ES-I3 (cell line): ENCODE results near the gene MAGI2.
"Not testable (repeated sequence)": the region's sequence is repeated elsewhere in the genome, so short reads cannot be mapped to it uniquely, and the experiment has no call there.

ENCODE experiments used
- H3K36me3 ChIP-seq: 2 replicates; pipeline ENCODE4 v1.6.1; 2013; ENCODE audit warnings: mild to moderate bottlenecking, low read length, control low read depth, moderate library complexity; ENCODE audit not compliant: insufficient read depth
- H3K4me1 ChIP-seq: 2 replicates; pipeline ENCODE4 v1.6.1; 2013; ENCODE audit warnings: mild to moderate bottlenecking, control low read depth, low read length; ENCODE audit not compliant: insufficient read depth
- H3K9ac ChIP-seq: 2 replicates; pipeline ENCODE4 v1.6.1; 2013; ENCODE audit warnings: low read depth, mild to moderate bottlenecking, low read length, moderate library complexity
- H3K9me3 ChIP-seq: 2 replicates; pipeline ENCODE4 v1.6.1; 2013; ENCODE audit warnings: mild to moderate bottlenecking, low read length, moderate library complexity; ENCODE audit not compliant: control insufficient read depth, insufficient read depth

MAGI2 gene

DNA sequence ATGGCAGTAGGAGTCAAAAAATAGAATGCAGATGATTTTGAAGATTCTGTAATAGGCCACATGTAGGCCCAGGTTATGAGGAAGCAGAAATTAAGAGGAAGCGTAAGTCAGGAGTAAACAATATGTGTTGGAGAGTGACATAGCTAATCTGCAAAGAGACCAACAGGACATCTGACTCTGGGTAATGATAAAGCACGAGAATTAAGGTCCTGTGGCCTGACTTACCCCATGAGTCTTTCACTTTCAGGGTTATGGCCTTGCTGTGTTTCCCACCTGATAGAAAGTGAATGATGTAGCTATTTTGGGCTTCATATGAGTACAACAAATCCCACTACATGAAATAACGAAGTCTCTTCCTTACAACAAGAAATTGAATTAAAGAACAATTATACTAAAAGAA is 393.0 kb downstream of the MAGI2 start:
- no peaks in the 10 kb centered on the region for H3K4me1 ChIP-seq
- no peak overlapping the region for H3K9ac ChIP-seq
- H3K36me3 ChIP-seq, result no peaks in the 10 kb centered on the region
- no peaks in the 10 kb centered on the region for H3K9me3 ChIP-seq

DNA sequence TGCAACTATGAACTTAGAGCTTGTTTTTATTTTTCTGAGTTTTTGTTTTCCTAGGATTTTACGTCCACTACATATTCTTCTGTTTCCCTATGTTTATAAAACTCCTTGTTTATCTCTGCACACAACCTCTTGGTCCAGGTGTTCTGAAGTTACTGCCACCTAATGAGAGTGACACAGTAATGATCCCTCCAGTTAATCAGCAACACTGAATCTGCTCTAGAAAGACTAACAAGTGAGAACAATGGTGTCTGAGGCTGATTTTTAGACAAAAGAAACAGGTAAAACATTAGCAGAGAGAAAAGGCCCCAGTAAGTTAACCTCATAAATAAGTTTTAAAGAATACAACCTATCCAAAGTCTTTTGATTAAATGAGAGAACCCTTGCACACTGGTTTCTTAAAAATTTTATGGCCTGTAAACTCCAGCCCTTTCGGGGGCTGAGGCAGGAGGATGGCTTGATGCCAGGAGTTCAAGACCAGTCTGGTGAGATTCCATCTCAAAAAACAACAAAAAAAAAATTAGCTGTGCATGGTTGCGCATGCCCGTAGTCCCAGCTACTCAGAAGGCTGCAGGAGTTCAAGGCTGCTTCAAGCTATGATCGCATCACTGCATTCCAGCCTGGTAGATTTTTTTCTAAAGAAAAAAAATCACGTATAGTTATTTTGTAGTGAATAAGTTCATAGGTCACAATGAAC is 397.6 kb downstream of the MAGI2 start:
- H3K4me1 ChIP-seq, result no peaks in the 10 kb centered on the region
- H3K9me3 ChIP-seq, result no peaks in the 10 kb centered on the region
- H3K9ac ChIP-seq, result no peak overlapping the region

DNA sequence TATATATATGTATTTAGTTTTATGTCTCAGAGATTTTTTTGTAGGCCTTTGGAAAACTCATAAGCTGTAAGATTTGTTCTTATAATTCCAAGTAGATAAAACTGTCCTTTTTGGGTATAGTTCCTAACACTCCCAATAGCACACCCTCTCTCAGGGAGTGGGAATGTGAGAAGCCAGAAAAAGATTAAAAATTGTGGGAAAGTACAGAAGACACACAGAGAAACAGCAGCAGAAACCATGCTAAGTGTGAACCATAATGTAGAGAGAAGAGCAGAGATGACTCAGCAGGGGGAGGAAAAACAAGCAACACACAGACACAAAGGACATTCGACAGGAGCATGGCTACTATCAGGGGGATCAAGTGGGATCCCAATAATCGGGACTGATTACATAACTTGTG is 401.6 kb downstream of the MAGI2 start:
- no peak overlapping the region for H3K9ac ChIP-seq
- no peaks in the 10 kb centered on the region for H3K9me3 ChIP-seq
- H3K4me1 ChIP-seq, result 0 out of 2 replicates have a peak, but pooled peaks cover 4% of the 10 kb centered on the region
- no peaks in the 10 kb centered on the region for H3K36me3 ChIP-seq

More for the DNA sequence above, 397.6 kb downstream of the MAGI2 start:
- no peaks in the 10 kb centered on the region for H3K36me3 ChIP-seq

DNA sequence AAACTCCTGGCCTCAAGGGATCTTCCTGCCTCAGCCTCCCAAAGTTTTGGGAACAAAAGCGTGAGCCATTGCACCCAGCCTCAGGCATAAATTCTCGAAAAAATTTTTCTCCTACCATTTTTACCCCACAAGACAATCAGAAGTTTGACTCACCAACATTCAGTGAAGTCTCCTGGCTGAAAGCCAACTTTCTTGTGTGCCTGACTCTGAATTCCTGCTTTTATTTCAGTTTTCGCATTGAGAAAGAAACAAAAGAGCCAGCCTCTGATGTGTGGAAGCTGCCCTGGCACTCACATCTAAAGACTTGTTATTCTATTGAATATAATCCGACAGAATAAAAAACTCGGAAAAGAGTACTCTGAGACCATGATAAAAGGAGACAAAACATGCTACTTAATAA is 402.9 kb downstream of the MAGI2 start:
- H3K4me1 ChIP-seq, result 0 out of 2 replicates have a peak, but pooled peaks cover 4% of the 10 kb centered on the region
- H3K9me3 ChIP-seq, result no peaks in the 10 kb centered on the region
- no peak overlapping the region for H3K9ac ChIP-seq
- no peaks in the 10 kb centered on the region for H3K36me3 ChIP-seq

DNA sequence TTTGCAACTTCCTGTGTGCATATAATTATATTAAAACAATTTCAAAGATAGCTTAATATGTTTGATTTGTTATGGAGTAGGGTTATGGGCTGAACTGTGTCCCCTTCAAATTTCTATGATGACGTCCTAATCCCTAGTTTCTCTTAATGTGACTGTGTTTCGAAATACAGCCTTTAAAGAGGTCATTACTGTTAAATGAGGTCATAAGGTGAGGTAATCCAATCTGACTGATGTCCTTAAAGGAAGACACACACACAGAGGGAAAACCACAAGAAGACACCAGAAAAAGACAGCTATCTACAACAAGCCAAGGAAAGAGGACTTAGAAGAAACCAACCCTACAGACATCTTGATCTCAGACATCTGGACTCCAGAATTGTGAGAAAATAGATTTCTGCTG is 407.4 kb downstream of the MAGI2 start:
- no peak overlapping the region for H3K9ac ChIP-seq
- H3K4me1 ChIP-seq, result 0 out of 2 replicates have a peak, but pooled peaks cover 4% of the 10 kb centered on the region
- no peaks in the 10 kb centered on the region for H3K36me3 ChIP-seq
- H3K9me3 ChIP-seq, result no peaks in the 10 kb centered on the region

DNA sequence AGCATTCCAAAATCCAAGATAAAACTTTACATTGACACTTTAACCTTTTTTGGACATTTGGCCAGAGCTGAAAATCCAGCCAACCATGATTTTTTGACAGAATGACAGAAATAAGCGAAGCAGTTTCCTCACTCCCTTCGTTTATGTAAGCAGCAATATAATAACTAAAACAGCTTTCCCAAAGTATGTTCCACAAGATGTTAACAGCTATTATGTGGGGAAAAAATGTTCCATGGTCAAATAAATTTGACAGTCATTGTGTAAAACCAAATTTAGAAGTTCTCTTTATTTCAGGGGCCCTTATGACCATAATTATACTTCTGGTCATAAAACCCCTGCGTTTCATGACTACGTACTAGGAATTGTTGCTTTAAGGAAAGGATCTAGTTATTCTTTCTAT is 416.5 kb downstream of the MAGI2 start:
- Histone ChIP-seq H3K4me1 (no peaks in the 10 kb centered on the region), H3K36me3 (no peaks in the 10 kb centered on the region), H3K9ac (no peak overlapping the region), H3K9me3 (no peaks in the 10 kb centered on the region)

DNA sequence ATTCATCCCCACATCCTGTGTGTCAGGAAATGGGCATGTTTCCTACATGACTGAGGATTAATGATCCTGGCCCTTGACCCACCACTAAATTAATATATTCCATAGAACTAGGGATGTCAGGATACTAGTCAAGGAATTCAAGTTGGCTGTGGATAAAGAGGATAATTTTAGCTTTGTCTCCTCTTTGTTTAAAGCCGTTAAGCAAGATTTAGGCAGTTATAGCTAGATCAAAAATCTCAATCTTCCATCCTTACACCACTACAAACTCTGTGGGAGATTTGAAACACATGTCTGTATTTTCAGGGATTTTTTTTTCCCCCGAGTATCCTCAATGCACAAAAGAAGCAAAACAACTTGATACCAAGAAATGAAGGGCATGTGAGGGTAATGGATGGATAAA is 417.1 kb downstream of the MAGI2 start:
- Histone ChIP-seq H3K9ac (no peak overlapping the region), H3K36me3 (no peaks in the 10 kb centered on the region), H3K4me1 (no peaks in the 10 kb centered on the region), H3K9me3 (no peaks in the 10 kb centered on the region)

DNA sequence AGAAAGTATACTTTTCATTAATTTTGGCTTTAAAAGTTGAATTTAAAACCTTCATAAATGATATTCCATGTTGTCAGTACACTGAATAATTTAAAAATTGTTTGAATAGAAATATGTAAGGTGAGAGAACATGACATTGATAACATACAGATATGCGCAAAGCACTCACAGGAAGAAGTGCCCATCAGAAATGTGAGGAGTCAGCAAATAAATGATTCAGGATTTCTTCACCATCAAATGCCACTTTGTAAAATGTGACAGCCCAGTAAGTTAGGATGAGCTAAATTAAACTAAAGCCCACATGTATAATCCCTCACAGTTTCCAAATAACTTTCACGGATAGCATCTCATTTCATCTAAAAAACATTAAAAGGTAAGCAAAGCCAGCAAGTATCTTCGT is 417.6 kb downstream of the MAGI2 start:
- H3K9ac ChIP-seq, result no peak overlapping the region
- no peaks in the 10 kb centered on the region for H3K36me3 ChIP-seq
- no peaks in the 10 kb centered on the region for H3K9me3 ChIP-seq
- no peaks in the 10 kb centered on the region for H3K4me1 ChIP-seq

DNA sequence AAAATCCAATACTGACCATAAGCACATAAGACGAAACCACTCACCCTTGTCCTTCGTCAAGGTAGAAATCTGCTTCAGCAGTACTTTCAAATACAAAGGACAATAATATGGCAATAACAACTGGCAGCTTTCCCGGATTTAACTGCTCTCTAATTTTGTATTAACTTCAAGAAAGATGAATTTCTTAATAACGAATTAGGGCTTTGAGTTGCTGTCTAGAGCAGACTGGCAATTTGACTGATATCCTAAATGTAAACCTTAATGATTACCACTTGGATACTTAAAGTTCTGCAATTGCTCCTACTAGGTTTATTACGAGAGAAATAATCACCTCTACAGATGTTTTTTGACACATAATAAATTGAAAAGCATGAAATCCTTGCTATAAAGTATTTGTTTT is 418.7 kb downstream of the MAGI2 start:
- Histone ChIP-seq H3K36me3 (no peaks in the 10 kb centered on the region), H3K9me3 (no peaks in the 10 kb centered on the region), H3K9ac (no peak overlapping the region), H3K4me1 (no peaks in the 10 kb centered on the region)

DNA sequence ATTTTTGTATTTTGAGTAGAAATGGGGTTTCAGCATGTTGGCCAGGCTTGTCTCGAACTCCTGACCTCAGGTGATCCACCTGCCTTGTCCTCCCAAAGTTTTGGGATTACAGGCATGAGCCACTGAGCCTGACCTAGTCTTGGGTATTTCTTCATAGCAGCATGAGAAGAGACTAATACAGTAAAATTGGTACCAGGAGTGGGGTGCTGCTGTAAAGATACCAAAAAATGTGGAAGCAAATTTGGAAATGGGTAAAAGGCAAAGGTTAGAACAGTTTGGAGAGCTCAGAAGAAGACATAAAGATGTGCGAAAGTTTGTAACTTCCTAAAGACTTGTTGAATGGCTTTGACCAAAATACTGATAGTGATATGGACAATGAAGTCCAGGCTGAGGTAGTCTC is 433.8 kb downstream of the MAGI2 start:
- not testable (repeated sequence) for H3K9ac ChIP-seq, H3K36me3 ChIP-seq, H3K9me3 ChIP-seq, H3K4me1 ChIP-seq

DNA sequence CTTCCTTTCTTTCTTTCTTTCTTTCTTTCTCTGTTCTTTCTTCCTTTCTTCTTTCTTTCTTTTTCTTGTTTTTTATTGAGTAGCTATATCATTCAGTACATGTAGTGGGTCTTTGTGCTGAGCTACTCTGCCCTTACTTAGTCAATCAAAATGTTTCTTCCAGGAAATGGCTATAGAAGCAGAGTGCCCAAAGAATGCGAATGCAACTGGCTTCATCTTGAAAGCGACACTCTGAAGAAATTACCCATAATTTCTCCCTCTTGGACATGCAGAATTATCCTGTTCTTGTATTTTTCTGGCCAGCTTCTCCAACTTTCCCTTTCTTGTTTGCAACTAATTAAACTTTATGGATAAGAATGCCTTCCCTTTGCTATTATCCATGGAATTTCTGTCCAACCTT is 441.5 kb downstream of the MAGI2 start:
- H3K9me3 ChIP-seq, result no peaks in the 10 kb centered on the region
- no peaks in the 10 kb centered on the region for H3K4me1 ChIP-seq
- no peaks in the 10 kb centered on the region for H3K36me3 ChIP-seq
- H3K9ac ChIP-seq, result no peak overlapping the region

DNA sequence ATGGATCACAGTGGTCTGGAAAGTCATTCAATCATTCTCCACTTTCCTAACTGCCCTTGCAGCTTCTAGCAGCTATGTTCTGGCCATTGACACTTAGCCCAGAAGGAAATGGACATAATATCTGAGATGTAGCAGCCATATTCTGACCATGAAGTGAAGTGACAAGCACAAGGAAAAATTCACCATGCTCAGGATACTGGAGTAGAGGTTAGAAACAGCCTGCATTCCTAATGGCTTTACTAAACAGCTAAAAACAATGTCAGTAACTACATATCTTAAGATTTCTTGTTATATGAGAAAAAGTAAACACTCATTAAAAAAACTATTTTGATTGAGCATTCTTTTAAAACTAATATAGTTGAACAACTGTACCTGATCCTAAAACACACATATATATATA is 443.8 kb downstream of the MAGI2 start:
- Histone ChIP-seq H3K9ac (no peak overlapping the region), H3K36me3 (no peaks in the 10 kb centered on the region), H3K9me3 (no peaks in the 10 kb centered on the region), H3K4me1 (no peaks in the 10 kb centered on the region)

DNA sequence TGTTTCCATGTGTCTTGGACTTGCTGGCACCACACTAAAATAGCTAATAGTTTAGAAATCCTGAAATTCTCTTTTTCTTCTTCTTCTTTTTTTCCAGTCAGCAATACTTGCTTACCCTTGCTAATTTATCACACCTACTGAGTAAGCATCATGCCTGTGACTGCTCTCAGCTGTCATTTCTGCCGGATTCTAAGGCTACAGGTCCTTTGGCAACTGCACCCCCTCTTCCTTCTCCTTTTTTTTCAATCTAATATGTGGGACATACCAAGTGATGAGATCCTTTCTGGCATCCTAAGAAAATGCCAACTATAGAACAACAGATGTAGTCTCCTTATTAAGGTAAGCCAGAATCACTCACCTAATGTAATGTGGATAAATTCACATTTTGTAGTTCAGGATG is 444.7 kb downstream of the MAGI2 start:
- Histone ChIP-seq H3K9ac (no peak overlapping the region), H3K9me3 (no peaks in the 10 kb centered on the region; the same call in 1 of the 2 replicates), H3K36me3 (no peaks in the 10 kb centered on the region), H3K4me1 (no peaks in the 10 kb centered on the region)

DNA sequence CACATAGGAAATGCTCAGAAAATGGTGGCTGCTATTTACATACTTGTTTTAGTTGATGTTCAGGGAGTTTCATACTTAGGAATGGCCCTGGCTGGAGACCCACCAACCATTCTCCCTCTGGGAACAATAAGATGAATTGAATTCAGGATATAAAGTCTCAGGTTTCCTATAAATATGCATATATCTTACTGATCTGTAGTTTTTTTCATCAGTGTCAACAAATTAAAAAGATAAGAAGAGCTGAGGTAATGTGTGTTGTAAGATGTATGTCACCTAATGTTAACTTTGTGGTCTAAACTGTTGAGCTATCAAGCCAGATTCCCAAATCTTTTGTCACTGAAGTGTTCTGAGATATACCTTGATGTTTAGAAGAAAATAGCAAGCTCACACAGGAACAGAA is 457.5 kb downstream of the MAGI2 start:
- H3K36me3 ChIP-seq, result no peaks in the 10 kb centered on the region
- H3K4me1 ChIP-seq, result no peaks in the 10 kb centered on the region
- no peak overlapping the region for H3K9ac ChIP-seq
- H3K9me3 ChIP-seq, result no peaks in the 10 kb centered on the region

DNA sequence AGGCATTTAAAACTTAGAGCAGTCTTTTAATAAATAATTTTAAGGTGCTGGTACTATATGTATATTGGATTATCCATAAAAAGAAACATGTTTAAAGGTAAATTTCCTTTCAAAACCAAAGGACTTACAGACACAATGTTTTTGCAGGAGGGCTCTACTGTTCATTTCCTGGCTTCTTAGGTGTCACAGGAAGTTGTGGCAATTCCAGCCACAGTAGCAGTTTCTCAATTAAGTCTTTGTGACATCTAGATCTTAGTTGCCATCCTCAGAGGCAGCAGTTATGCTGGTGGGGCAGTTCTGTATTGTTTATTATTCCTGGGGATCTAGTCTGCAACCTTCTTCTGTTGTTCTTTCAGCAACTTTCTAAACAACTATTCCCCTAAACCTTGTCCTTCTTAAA is 460.1 kb downstream of the MAGI2 start:
- Histone ChIP-seq H3K9me3 (no peaks in the 10 kb centered on the region), H3K4me1 (no peaks in the 10 kb centered on the region), H3K9ac (no peak overlapping the region), H3K36me3 (no peaks in the 10 kb centered on the region)

DNA sequence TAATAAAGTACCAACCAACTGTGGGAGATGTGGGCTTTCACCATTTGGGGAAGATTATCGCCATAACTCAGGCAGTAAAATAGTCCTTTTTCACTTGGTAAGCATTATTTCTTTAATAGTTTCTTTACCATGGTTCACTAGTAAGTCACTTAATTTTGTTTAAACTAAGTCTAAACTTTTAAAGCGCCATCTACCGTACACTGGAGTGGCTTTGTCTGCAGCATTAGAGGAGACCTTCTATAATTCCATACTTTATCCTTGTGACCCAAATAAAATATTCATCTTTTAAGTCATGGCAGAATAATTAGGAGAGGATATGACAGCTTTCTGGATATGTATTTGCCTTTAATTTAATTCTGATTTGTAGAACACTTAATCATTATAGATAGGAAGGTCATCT is 468.0 kb downstream of the MAGI2 start:
- Histone ChIP-seq H3K4me1 (no peaks in the 10 kb centered on the region), H3K9me3 (no peaks in the 10 kb centered on the region), H3K36me3 (no peaks in the 10 kb centered on the region), H3K9ac (no peak overlapping the region)
